GM12874 (cell line): ENCODE results near the gene LHX3.

Source experiments
- CTCF ChIP-seq: IDR thresholded peaks from 2 replicates; pipeline ENCODE4 v1.5.1; 2011; ENCODE audit warnings: low read depth, mild to moderate bottlenecking, control low read depth, low read length, moderate library complexity; ENCODE audit not compliant: insufficient read depth

The LHX3 gene

GRCh38 chr9:136249877-136250559, 45.1 kb upstream of the LHX3 start:
- TF ChIP-seq CTCF: no peak

GRCh38 chr9:136248951-136249876, 44.3 kb upstream of the LHX3 start:
- no peak for TF ChIP-seq CTCF

- TF ChIP-seq CTCF: no peak
Measured at GRCh38 chr9:136247947-136248637, 43.2 kb upstream of the LHX3 start.

- no peak for TF ChIP-seq CTCF
Measured at GRCh38 chr9:136247551-136247916, 42.6 kb upstream of the LHX3 start.

- TF ChIP-seq CTCF: no peak
Measured at GRCh38 chr9:136246849-136247550, 42.1 kb upstream of the LHX3 start.

- no peak for TF ChIP-seq CTCF
Measured at GRCh38 chr9:136245219-136246150, 40.6 kb upstream of the LHX3 start, which contains the start of gene QSOX2. Gene QSOX2, minus strand, starts transcription at chr9:136245812. Its CDS starts 9 bp downstream, at chr9:136245803.
